Left lung (tissue), 10 donors: ENCODE data around the gene SLC4A5. TPM values are rescaled to one million over a fixed set of nuclear protein-coding genes. Genes with fewer than 3 reads are reported as not detected.

Source experiments
- ATAC-seq: fragments of 200-7000 bp; cut with Tn5 transposase; one replicate; pipeline ENCODE4 v1.9.1; 2020; ENCODE audit warnings: moderate library complexity
- DNase-seq, 4 donors: peaks; one replicate each; pipeline ENCODE4 v3.0.0-alpha.2; 2013 to 2020
- H3K27ac ChIP-seq, 2 donors: fragments of 200-600 bp; sonication (generic) in 1 of 2; one replicate each; pipeline versions ENCODE4 v1.5.0 to v1.8.0; 2020 to 2021
- H3K27me3 ChIP-seq, 2 donors: fragments of 200-600 bp; sonication (generic) in 1 of 2; one replicate each; pipeline versions ENCODE4 v1.5.0 to v1.8.0; 2020 to 2021
- H3K36me3 ChIP-seq, 2 donors: fragments of 200-600 bp; sonication (generic) in 1 of 2; one replicate each; pipeline versions ENCODE4 v1.5.0 to v1.8.0; 2020 to 2021
- H3K4me1 ChIP-seq, 2 donors: fragments of 200-600 bp; one replicate each; pipeline ENCODE4 v1.8.0; 2021
- H3K4me3 ChIP-seq, 2 donors: fragments of 200-600 bp; sonication (generic) in 1 of 2; one replicate each; pipeline versions ENCODE4 v1.5.0 to v1.8.0; 2020 to 2021; ENCODE audit warnings: mild to moderate bottlenecking in 1 of 2
- H3K9me3 ChIP-seq, 2 donors: fragments of 200-600 bp; sonication (generic) in 1 of 2; one replicate each; pipeline versions ENCODE4 v1.5.0 to v1.8.0; 2020 to 2021
- intact Hi-C, 2 donors: fragments of 100-400 bp; cut with DNase I; formaldehyde crosslinking; loops; one replicate each; pipeline versions ENCODE4 v1.11.2 to v1.14.2; 2022
- polyA plus RNA-seq, 6 donors: library from polyadenylated mRNA; unstranded; fragments of 120-200 nt; gene quantifications; one replicate each; pipeline ENCODE4 v1.2.1, GENCODE V29; 2013; ENCODE audit not compliant: insufficient read length in 6 of 6
- total RNA-seq, 2 donors: library from RNA; stranded (reverse); fragmentation: NEBNext Ultra II Directional; extraction: Animal tissue kit (Norgen Biotek cat#: 25700); gene quantifications; one replicate each; pipeline ENCODE4 v1.2.1, GENCODE V29; 2021
- TF ChIP-seq, protein P1 (sequence below), 2 donors: fragments of 200-600 bp; sonication (generic) in 1 of 2; IDR thresholded peaks; one replicate each; pipeline versions ENCODE4 v1.5.0 to v1.8.0; 2021; ENCODE audit warnings: antibody characterized with exemption in 2 of 2
- donor health status: DM: no; HTN: yes; CAD: no.
- donor health status: DM: no; HTN: no; CAD: no.

SLC4A5 gene
- total and polyA plus RNA-seq, 8 donors, result 2.0 to 13.8 (median 8.0) TPM

DNA sequence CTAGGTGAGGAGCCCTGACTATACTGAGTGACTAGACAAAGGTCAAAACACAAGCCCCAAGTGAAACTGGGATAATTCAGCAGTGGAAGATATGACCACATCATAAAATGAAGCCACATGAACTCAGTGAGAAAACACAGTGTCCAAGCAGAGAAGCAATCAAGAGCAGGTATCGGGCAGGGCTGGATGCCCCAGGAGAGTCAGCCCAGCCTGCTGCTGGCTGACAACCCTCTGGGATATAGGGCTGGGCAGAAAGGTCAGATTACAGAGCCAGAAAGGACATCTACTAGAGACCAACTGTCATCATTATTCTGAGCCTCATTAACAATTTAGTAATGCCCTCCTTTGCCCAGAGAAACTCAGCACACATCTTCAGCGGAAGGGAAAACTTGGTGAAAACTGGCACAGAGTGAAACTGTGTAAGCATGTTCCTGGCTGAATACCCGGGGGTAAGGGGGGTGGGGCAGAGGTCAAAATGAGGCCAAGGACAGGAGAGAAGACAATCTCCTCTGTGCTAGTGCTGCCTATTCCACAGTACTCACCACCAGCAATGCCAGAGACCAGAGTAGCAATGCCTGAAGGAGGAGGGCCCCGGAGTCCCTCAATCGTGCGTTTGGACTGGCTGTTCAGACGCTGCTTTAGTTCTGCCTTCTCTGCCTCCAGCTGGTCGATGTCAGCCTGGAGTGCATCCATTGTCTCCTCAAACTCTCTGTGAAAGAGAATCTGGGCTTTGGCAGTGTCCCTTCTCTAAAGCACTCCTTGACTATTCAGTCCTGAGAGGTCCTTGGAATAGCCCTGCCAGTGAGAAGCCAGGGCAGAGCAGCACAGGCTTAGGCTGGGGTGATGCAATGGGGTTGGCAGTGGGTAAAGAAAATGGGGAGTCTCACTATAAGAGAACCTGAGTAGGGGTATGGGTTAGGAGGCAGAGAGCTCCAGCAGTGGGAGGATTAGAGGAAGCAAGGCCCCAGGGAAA lies 21.6 kb upstream of the SLC4A5 start:
- no peak overlapping the region for H3K27ac ChIP-seq
- H3K27me3 ChIP-seq, result no peaks in the 10 kb centered on the region
- TF ChIP-seq, protein P1, sequence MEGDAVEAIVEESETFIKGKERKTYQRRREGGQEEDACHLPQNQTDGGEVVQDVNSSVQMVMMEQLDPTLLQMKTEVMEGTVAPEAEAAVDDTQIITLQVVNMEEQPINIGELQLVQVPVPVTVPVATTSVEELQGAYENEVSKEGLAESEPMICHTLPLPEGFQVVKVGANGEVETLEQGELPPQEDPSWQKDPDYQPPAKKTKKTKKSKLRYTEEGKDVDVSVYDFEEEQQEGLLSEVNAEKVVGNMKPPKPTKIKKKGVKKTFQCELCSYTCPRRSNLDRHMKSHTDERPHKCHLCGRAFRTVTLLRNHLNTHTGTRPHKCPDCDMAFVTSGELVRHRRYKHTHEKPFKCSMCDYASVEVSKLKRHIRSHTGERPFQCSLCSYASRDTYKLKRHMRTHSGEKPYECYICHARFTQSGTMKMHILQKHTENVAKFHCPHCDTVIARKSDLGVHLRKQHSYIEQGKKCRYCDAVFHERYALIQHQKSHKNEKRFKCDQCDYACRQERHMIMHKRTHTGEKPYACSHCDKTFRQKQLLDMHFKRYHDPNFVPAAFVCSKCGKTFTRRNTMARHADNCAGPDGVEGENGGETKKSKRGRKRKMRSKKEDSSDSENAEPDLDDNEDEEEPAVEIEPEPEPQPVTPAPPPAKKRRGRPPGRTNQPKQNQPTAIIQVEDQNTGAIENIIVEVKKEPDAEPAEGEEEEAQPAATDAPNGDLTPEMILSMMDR (IDR thresholded peaks at IDR 0.05), result no peak
- H3K36me3 ChIP-seq, result peaks cover 0 to 100% of the 10 kb centered on the region in 2 donors
- H3K9me3 ChIP-seq, result no peaks in the 10 kb centered on the region
- H3K4me3 ChIP-seq, result no peak overlapping the region
- H3K4me1 ChIP-seq, result no peaks in the 10 kb centered on the region
- DNase-seq, result no peak
- intact Hi-C loops, result no loop called here
- ATAC-seq, result no peak

DNA sequence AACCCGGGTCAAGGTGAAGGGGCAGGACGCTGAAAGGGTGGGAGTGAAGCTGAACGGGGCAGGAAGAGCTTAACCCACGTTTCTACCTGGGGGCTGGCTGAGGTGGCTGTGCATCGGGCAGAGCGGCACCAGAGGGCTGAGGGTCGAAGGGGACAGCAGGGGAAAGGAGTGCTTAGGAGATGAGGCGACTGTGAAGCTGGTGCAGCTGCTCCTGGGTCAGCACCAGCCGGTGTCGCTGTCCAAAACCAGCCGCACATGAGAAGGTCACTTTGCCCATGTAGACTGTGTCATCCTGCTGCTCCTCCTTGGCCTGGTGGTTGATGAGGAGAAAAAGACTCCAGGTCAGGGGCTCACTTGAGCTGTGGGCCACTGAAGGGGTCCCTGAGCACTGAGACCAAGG lies 18.1 kb upstream of the SLC4A5 start:
- intact Hi-C loops, result no loop called here
- TF ChIP-seq, protein P1 (IDR thresholded peaks at IDR 0.05), result no peak
- Histone ChIP-seq H3K27me3 (no peaks in the 10 kb centered on the region), H3K4me1 (no peaks in the 10 kb centered on the region), H3K9me3 (no peaks in the 10 kb centered on the region), H3K27ac (no peak overlapping the region), H3K4me3 (no peak overlapping the region), H3K36me3 (peaks cover 0 to 100% of the 10 kb centered on the region in 2 donors)
- ATAC-seq (no peak), DNase-seq (no peak)

DNA sequence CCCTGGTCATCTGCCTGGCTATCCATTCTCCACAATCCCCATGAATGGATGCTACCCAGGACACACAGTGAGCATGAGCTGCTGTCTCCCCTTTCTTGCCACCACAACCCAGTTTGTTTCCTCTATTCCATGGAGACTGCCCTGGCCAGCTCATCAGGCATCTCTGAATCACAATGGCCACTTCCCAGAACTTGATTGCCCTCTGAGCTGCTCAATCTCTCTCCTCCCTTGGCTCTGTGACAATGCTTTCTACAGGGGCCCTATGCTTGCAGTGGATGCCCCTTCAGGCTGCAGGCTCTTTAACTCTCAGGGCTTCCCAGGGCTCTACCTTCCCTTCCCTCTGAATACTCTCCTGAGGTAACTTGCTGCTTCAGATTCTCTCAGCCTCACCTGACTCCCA lies 14.4 kb upstream of the SLC4A5 start:
- H3K4me1 ChIP-seq, result no peaks in the 10 kb centered on the region
- DNase-seq (no peak), ATAC-seq (no peak)
- intact Hi-C loops, result no loop called here
- no peak overlapping the region for H3K27ac ChIP-seq
- H3K36me3 ChIP-seq, result peaks cover 0 to 72% of the 10 kb centered on the region in 2 donors
- H3K4me3 ChIP-seq, result no peak overlapping the region
- TF ChIP-seq, protein P1 (IDR thresholded peaks at IDR 0.05), result no peak
- H3K27me3 ChIP-seq, result no peaks in the 10 kb centered on the region
- no peaks in the 10 kb centered on the region for H3K9me3 ChIP-seq

DNA sequence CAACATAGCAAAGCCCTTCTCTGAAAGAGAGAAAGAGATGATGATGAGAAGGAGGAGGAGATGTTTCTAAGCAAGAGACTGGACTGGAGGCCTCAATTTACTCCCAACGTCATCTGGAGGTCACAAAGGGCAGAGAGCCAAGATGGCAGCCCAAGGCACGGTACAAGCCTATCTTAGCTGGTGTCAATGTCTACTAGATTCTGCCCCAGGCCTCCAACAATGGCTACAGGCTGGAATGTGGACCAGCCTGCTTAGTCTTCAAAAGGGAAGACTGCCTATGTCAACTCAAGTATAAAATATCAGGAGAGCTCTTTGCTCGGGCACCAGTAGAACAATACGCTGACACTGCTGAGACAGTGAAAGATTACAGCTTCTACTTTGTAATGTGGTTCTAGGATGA lies 6.7 kb upstream of the SLC4A5 start:
- intact Hi-C loops, result no loop called here
- DNase-seq (no peak), ATAC-seq (no peak)
- TF ChIP-seq, protein P1 (IDR thresholded peaks at IDR 0.05), result no peak
- no peak overlapping the region for H3K4me3 ChIP-seq
- no peak overlapping the region for H3K27ac ChIP-seq
- no peaks in the 10 kb centered on the region for H3K27me3 ChIP-seq
- no peaks in the 10 kb centered on the region for H3K36me3 ChIP-seq
- no peaks in the 10 kb centered on the region for H3K9me3 ChIP-seq
- no peaks in the 10 kb centered on the region for H3K4me1 ChIP-seq

DNA sequence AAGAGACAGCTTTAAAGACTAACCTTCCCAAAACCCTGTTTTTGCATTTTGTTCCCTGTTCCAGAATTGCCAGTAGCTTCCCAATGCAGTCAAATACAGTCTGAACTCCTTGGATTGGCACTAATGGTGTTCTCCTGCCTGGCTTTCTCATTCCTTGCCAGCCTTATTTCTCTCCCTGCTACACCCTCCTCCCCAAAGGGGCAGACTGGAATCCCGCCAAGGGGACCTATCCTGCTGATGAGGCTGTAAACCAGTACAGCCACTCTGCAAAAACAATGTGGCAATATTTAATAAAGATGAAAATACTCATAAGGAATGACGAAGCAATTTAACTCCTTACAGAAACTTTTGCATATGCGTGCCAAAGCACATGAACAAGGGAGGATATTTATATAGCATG lies 4.5 kb upstream of the SLC4A5 start:
- H3K36me3 ChIP-seq, result no peaks in the 10 kb centered on the region
- H3K4me3 ChIP-seq, result no peak overlapping the region
- no peaks in the 10 kb centered on the region for H3K27me3 ChIP-seq
- no peaks in the 10 kb centered on the region for H3K4me1 ChIP-seq
- TF ChIP-seq, protein P1 (IDR thresholded peaks at IDR 0.05), result no peak
- ATAC-seq (no peak), DNase-seq (peak in 1 of 4 donors; percentile 32)
- intact Hi-C loops, result no loop called here
- H3K9me3 ChIP-seq, result no peaks in the 10 kb centered on the region
- no peak overlapping the region for H3K27ac ChIP-seq
